Vagina (tissue), 2 donors: ENCODE measurements around the gene TASP1.

Experiments
- POLR2AphosphoS5 ChIP-seq, 2 donors: sonication (generic); formaldehyde crosslinking; IDR thresholded peaks; one replicate each; pipeline ENCODE4 v1.9.0; 2017; ENCODE audit warnings: antibody characterized with exemption in 2 of 2, mild to moderate bottlenecking in 2 of 2, low read depth in 1 of 2; ENCODE audit not compliant: insufficient read depth in 1 of 2
- TF ChIP-seq, protein P1 (sequence below), 3 experiments: fragments of 450-650 bp in 2 of 3; fragments of 200-600 bp in 1 of 3; sonication (generic) in 1 of 3; IDR thresholded peaks; one replicate each; pipeline ENCODE4 v1.5.1; 2017 to 2019; ENCODE audit warnings: antibody characterized with exemption in 3 of 3, mild to moderate bottlenecking in 2 of 3, moderate library complexity in 2 of 3

DNA sequence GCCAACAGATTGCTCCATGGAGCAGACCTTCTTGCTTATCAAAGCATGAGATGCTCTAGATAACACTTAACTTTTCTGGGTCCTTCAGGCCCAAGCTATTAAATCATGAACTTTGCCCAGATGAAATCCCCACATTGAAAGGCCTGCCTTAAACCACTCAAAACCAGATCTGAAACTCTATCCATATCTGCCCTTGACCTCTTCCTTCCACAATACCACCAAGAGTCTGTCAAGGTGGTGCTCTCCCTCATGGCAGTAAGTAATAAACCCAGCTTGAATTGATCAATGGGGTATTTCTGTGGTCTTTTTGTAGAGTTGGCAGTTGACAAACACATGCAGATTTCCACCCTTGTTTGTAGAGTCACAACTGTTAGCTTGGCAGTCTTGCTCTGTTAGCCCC lies 282.1 kb downstream of the TASP1 start:
- TF ChIP-seq, protein P1, sequence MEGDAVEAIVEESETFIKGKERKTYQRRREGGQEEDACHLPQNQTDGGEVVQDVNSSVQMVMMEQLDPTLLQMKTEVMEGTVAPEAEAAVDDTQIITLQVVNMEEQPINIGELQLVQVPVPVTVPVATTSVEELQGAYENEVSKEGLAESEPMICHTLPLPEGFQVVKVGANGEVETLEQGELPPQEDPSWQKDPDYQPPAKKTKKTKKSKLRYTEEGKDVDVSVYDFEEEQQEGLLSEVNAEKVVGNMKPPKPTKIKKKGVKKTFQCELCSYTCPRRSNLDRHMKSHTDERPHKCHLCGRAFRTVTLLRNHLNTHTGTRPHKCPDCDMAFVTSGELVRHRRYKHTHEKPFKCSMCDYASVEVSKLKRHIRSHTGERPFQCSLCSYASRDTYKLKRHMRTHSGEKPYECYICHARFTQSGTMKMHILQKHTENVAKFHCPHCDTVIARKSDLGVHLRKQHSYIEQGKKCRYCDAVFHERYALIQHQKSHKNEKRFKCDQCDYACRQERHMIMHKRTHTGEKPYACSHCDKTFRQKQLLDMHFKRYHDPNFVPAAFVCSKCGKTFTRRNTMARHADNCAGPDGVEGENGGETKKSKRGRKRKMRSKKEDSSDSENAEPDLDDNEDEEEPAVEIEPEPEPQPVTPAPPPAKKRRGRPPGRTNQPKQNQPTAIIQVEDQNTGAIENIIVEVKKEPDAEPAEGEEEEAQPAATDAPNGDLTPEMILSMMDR (IDR thresholded peaks at IDR 0.05): no peak
- TF ChIP-seq POLR2AphosphoS5 (IDR thresholded peaks at IDR 0.05; ENCODE audit: insufficient read depth in 1 of 2, low read depth in 1 of 2): no peak
